Activated naive CD4-positive, alpha-beta T cell treated with anti-CD3 and anti-CD28 coated beads for 36 hours (primary cell): Measurements from ENCODE around the gene IGSF11. TPM values are rescaled to one million over a fixed set of nuclear protein-coding genes. Genes with fewer than 3 reads are reported as not detected.

Experiments used
- total RNA-seq, 2 experiments: library from RNA; stranded (reverse); gene quantifications; one replicate each; pipeline ENCODE4 v1.2.3, GENCODE V29; 2021

Gene IGSF11
- total RNA-seq, 2 experiments from 2014 or later = 0.07 to 0.12 TPM

Other genes with a start within 250 kb of the IGSF11 start
- gene TEX55, start 111.3 kb upstream of the IGSF11 start, total RNA-seq = not detected
- under 1 TPM in 1 of 2 experiments, not detected in 1; 0.21 TPM for gene UPK1B, start 138.8 kb upstream of the IGSF11 start, total RNA-seq
- 10 to 100 TPM; 22.0 to 22.8 TPM for gene B4GALT4, start 206.0 kb upstream of the IGSF11 start, total RNA-seq